Activated CD8-positive, alpha-beta memory T cell treated with anti-CD3 and anti-CD28 coated beads, Interleukin-2, amount 50 U/mL, for 4 hours (primary cell): ENCODE data around the gene HPSE2.

Experiments
- DNase-seq: peaks from one replicate; pipeline ENCODE4 v3.0.0-alpha.2; 2020

Gene HPSE2

DNA sequence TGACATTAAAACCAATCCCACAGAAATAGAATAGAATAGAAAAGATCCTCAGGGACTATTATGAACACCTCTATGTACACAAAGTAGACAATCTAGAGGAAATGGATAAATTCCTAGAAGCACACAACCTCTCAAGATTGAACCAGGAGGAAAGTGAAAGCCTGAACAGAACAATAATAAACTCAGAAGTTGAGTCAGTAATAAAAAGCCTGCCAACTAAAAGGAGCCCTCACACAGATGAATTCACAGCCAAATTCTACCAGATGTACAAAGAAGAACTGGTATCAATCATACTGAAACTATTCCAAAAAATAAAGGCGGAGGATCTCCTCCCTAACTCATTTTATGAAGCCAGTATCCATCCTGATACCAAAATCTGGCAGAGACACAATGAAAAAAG lies 568.6 kb downstream of the HPSE2 start:
- DNase-seq: no peak

- no peak for DNase-seq
These were observed 569.4 kb downstream of the HPSE2 start for GRCh38 chr10:98666276-98666675.

DNA sequence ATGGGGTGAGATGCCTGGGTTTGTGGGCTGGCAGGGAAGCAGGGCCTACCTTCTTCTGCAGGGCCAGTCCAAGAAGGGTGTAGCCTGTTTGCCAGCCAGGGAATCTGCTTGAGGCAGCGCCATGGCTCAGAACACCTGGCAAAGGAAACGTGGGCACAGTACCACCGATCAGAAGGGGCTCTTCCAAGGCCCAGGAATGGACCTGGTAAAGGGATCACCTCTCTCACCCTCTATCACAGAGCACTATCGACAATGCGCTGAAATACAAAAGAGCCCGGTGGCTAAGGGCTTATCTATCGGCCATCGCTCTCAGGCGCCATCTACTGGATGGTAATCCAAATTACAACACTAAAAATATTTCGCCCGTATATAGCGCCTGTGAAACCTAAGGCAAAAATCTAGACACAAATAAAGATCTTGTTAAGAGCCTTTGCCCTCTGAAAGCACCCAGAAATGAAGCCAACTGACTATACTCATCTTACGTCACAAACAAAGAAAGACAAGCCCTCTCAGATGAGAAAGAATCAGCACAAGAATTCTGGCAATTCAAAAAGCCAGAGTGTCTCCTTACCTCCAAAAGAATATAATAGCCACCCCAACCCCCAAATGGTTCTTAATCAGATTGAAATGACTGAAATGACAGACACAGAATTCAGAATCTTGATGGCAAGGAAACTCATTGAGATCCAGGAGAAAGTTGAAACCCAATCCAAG lies 571.2 kb downstream of the HPSE2 start:
- no peak for DNase-seq

- DNase-seq: no peak
These were observed 575.7 kb downstream of the HPSE2 start for GRCh38 chr10:98659951-98660350.

- DNase-seq: no peak
These were observed 580.2 kb downstream of the HPSE2 start for GRCh38 chr10:98655492-98655891.

DNA sequence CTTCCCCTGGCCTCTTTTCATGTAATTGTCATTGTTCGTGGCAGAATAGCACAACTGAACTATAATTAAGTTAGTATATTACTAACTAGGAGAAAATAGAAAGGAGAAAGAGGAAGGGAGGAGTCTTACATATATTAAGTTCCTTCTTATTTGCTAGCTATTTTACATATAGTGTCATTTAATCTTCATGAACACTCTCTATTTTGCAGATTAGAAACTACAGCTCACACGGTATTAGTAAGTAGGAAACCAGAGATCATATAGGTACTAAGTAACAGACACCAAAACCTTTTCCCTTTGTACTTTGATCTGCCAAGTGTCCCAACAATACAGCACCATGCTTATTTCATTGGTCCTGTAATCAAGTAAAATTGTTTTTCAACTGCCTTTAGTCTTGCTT lies 586.5 kb downstream of the HPSE2 start:
- DNase-seq: no peak

DNA sequence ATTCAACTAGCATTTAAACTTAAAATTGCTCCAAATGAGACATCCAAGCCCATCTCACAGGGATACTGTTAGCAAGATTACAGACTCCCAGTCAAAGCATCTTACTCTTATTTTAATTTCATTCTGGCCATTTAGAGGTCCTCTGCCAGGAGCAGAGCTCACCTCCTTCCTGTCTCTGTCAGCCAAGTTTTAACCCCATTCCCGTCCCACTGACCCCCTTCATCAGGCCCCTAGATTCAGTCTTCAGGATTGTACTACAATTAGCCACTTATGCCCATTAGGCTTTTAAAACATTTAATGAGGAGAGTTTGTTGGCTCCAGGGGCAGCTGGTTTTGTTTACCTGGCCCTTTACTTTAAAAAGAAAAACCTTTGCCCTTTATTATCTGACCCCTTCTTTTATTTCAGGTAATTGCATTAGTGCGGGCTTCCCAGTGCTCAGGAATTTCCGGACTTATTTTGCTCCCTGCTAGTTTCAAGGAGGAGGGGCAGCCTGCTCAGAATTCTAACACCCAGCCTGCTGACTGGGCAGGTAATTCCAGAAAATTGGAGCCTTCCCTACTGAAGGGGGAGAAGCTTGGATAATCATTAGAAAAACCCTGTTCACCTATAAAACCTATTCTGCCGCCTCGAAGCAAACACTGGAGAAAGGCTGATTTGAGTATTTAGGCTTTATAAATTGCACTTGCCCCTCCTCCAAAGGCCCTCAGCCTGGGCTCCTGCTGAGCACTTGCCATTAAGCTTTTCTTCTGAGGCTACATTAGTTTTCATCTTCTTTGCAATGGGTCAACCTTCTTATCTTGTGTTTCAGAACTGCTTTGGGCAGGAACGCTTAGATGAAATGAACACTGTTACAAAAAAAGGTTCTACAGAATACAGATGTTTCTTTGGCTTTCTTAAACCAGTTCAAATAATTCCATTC lies 588.4 kb downstream of the HPSE2 start:
- no peak for DNase-seq

GRCh38 chr10:98644466-98644865 lies 591.2 kb downstream of the HPSE2 start:
- no peak for DNase-seq

DNA sequence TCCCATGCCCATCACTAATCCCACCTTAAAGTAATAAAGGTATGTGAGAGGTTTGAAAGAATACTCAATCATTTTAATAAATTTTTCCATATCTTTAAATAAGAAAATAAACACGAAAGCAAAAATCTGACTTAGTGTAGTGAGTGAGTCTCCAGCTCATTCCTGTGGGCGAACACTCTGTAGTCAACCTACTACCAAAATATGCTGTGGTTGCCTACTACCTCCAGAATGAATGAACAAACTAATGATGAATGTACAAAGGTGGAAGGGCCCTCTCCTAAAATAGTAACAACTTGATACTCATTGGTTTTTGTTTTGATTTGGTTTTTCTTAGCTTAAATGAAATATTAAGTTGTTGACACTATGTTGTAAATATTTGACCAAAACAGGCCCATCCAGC lies 593.4 kb downstream of the HPSE2 start:
- no peak for DNase-seq

DNA sequence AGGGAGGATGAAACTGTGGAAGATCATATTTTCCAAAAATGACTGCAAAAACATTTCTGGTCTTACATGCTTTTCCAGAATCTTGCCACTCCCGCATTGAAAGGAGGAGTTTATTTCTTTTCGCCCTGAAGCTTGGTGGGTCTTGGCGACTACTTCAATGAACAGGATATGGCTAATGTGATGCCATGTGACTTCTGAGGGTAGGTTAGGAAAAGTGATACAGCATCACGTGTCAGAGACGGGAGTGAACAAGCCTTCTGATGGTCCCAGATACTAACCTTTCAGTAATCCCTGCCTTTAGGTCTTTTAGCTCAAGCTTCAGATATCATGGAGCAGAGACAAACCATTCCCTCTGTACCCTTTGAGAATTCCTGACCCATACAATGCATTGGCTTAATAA lies 596.7 kb downstream of the HPSE2 start:
- no peak for DNase-seq

- no peak for DNase-seq
These were observed 598.7 kb downstream of the HPSE2 start for GRCh38 chr10:98636921-98637329.

DNA sequence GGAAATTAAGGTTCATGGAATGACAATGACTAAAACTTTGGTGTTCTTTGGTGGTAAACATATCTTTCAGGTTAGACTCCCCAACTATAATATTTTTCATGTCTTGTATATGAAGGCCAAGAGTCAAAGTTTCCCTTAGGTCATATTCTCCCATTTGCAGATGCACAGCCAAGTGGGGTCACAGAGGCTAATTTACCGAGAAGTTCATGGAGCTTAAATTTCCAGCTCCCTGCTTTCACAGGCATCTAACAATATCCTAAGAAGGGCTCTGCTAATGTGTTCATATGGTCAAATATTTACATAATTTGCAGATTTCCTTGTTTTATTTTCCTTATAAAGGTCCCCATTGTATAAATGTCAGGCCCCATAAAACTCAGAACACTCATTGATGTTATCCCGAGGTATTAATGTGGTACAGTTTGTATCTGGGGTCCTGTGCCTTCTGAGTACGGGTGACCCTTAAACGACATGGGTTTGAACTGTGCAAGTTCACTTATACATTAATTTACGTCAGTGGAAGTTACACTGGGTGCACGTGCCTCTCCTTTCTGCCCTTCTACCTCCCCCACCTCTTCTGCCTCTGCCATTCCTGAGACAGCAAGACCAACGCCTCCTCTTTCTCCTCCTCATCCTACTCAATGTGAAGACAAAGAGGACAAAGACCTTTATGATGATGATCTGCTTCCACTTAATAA lies 603.0 kb downstream of the HPSE2 start:
- DNase-seq: no peak

- no peak for DNase-seq
These were observed 607.4 kb downstream of the HPSE2 start for GRCh38 chr10:98628206-98628605.

GRCh38 chr10:98627711-98628110 lies 607.9 kb downstream of the HPSE2 start:
- no peak for DNase-seq

GRCh38 chr10:98624963-98625362 lies 610.7 kb downstream of the HPSE2 start:
- no peak for DNase-seq

DNA sequence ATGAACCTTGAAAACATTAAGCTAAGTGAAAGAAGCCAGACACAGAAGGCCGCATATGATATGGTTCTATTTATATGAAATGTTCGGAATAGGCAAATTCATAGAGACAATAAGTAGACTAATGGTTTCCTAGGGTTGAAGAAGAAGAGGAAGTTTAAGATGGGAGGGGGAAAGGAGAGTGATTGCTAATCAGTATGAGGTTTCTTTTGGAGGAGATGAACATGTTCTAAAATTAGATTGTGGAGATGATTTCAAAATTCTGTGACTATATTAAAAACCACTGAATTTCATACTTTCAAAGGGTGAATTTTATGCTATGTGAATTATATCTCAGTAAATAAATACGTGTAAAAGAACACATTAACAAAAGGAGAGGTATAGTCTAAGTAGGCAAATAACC lies 612.5 kb downstream of the HPSE2 start:
- DNase-seq: no peak

- DNase-seq: no peak
These were observed 614.0 kb downstream of the HPSE2 start for GRCh38 chr10:98621630-98622029.

DNA sequence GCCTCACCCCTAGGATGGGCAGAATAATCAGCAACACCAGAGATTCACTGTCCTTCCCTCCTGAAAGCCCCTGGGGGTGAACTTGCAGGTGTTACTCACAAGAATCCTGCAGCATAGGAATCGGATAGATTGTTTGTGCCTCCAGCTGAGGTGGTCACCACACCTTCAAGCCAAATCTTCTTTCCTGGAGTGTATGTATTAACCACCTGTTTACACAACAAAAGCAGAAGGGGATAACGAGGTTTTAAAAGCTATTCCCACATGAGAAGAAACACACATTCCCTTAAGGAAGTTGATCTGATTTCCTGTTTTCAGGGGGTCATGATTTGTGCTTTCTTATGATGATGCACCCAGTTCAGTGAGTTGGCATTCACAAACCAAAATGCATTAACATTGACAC lies 615.1 kb downstream of the HPSE2 start:
- no peak for DNase-seq

GRCh38 chr10:98619446-98619845 lies 616.2 kb downstream of the HPSE2 start:
- DNase-seq: no peak

DNA sequence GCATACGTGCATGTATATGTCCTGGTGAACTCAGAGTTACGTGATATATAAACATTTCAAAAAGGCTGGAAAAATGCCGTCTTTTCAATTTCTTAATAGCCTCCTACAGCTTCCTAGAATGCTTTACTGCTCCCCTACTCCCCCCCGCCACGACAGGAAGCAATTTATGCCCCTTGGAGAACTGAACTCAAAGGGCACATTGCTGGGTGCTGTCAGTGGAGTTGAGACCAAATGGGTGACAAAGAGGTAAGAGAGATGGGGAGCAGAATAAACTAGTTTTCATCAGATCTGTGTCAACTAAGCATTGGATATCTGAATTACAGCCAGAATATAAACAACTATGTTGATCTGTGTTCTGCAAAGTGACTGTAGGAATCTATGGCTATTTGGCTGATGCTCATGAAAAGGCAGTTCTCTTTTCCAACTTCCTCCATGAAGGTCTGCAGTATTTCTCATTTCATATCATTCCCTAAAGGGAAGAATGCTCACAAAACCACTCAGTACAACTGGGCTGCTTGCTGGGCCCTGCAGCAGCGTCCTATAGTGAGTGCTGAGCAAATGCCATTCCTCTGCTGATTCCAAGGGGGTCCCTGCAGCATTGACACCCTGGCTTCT lies 617.6 kb downstream of the HPSE2 start:
- no peak for DNase-seq

GRCh38 chr10:98613446-98613845 lies 622.2 kb downstream of the HPSE2 start:
- DNase-seq: no peak

DNA sequence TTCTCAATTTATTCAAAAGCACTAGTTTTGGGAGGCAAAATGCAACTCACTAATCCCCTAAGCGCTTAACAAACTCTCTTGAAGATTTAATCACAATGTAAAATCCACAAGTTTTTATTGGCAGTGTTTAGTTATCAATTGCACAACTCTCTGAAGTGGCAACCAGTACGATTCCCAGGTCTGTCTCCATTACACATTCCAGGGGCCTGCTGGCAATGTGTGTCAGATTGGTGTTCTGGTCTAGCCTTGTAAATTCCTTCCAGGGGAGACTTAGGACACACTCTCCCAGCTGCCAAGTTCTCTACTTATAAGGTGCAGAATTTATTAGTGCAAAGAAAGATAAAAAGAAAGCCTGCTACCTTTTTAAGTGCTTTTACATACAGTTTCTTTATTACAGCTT lies 624.2 kb downstream of the HPSE2 start:
- DNase-seq: no peak

GRCh38 chr10:98610836-98611235 lies 624.8 kb downstream of the HPSE2 start:
- DNase-seq: no peak
